Measurements from ENCODE around the gene TNRC6C. TPM values are rescaled to one million over a fixed set of nuclear protein-coding genes. Genes with fewer than 3 reads are reported as not detected.

TNRC6C gene
- total and polyA plus RNA-seq, 7 donors, result 1.2 to 22.4 (median 11.4) TPM

GRCh38 chr17:77929180-77929564 is 29.3 kb upstream of the TNRC6C start:
- Histone ChIP-seq H3K36me3 (ENCODE audit: insufficient read depth in 1 of 2, low read depth in 1 of 2) (no peaks in the 10 kb centered on the region), H3K27ac (no peak overlapping the region), H3K4me1 (no peaks in the 10 kb centered on the region), H3K4me3 (no peak overlapping the region), H3K27me3 (ENCODE audit: insufficient read depth in 3 of 3, low read length in 2 of 3) (peaks cover 0 to 15% (median 0%) of the 10 kb centered on the region in 3 donors), H3K9me3 (no peaks in the 10 kb centered on the region)
- WGBS, 3 donors, result 67 to 91% (median 85%) methylated on average over 6 of the region's 6 CpGs
- no peak for DNase-seq
- no peak for ATAC-seq
- TF ChIP-seq, protein P1, sequence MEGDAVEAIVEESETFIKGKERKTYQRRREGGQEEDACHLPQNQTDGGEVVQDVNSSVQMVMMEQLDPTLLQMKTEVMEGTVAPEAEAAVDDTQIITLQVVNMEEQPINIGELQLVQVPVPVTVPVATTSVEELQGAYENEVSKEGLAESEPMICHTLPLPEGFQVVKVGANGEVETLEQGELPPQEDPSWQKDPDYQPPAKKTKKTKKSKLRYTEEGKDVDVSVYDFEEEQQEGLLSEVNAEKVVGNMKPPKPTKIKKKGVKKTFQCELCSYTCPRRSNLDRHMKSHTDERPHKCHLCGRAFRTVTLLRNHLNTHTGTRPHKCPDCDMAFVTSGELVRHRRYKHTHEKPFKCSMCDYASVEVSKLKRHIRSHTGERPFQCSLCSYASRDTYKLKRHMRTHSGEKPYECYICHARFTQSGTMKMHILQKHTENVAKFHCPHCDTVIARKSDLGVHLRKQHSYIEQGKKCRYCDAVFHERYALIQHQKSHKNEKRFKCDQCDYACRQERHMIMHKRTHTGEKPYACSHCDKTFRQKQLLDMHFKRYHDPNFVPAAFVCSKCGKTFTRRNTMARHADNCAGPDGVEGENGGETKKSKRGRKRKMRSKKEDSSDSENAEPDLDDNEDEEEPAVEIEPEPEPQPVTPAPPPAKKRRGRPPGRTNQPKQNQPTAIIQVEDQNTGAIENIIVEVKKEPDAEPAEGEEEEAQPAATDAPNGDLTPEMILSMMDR (IDR thresholded peaks at IDR 0.05), result no peak
- intact Hi-C loops (cut with DNase I), result no loop called here

- Histone ChIP-seq H3K36me3 (ENCODE audit: insufficient read depth in 1 of 2, low read depth in 1 of 2) (no peaks in the 10 kb centered on the region), H3K9me3 (no peaks in the 10 kb centered on the region), H3K4me3 (no peak overlapping the region), H3K4me1 (no peaks in the 10 kb centered on the region), H3K27ac (no peak overlapping the region), H3K27me3 (ENCODE audit: insufficient read depth in 3 of 3, low read length in 2 of 3) (peaks cover 0 to 7% (median 0%) of the 10 kb centered on the region in 3 donors)
- intact Hi-C loops (cut with DNase I), result no loop called here
- TF ChIP-seq, protein P1 (IDR thresholded peaks at IDR 0.05), result no peak
- DNase-seq (no peak), ATAC-seq (no peak)
- WGBS, 3 donors, result 83 to 88% (median 88%) methylated on average over 13 to 14 of the region's 14 CpGs
Observed at GRCh38 chr17:77929871-77930436, 28.5 kb upstream of the TNRC6C start.

DNA sequence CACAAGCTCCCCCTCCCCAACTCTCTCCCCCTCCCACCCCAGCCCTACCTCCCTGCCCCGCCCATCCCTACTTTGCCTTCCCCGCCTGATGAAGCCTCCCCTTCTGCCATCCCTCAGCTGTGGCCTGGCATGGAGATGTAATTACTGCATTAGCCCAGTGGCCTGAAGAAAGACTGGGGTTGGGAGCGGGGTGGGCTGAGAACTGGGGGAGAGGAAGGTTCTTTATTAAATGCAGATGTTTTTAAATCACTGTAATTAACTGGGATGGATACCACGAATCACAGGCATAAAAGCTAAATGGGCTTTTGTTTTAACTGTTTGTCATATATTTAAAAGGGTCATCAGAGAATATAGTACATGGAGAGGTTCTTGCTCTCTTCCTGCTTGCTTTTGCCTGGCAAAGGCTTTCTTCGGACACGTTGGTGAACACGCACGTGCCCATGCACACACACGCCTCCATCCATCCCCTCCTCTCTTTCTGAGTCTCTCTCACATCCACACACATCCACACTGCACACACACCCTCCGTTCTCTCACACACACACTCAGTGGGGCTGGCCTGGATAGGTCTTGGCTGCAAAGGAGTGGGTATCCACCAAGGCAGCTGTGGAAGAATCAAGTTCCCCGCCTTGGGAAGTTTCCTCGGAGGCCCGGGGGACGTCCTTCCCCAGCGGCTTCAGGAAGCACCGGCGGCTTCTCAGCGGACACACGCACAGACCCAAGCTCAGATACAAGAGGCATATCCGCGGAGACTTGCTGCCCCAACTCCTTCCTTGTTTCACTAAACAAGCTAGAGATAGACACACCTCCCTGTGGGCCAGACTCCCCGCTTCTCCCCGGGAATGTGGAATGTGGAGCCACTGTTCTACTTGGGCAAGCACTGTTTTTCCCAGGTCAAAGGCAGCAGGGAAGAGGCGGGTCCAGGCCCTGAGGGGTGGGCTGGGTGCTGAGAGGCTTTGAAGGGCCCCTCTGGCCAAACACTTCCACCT is 27.4 kb upstream of the TNRC6C start:
- 57 to 66% (median 65%) methylated on average over 22 to 24 of the region's 24 CpGs for WGBS, 3 donors
- ATAC-seq (no peak), DNase-seq (no peak)
- peaks cover 0 to 4% (median 0%) of the 10 kb centered on the region in 3 donors for H3K27me3 ChIP-seq (ENCODE audit: insufficient read depth in 3 of 3, low read length in 2 of 3)
- intact Hi-C loops (cut with DNase I), result no loop called here
- no peak overlapping the region for H3K27ac ChIP-seq
- TF ChIP-seq, protein P1 (IDR thresholded peaks at IDR 0.05), result no peak
- no peaks in the 10 kb centered on the region for H3K9me3 ChIP-seq
- no peaks in the 10 kb centered on the region for H3K4me1 ChIP-seq
- no peaks in the 10 kb centered on the region for H3K36me3 ChIP-seq (ENCODE audit: insufficient read depth in 1 of 2, low read depth in 1 of 2)
- no peak overlapping the region for H3K4me3 ChIP-seq

- no peak overlapping the region for H3K27ac ChIP-seq
- no peak for DNase-seq
- H3K27me3 ChIP-seq (ENCODE audit: insufficient read depth in 3 of 3, low read length in 2 of 3), result peaks cover 0 to 4% (median 0%) of the 10 kb centered on the region in 3 donors
- no peaks in the 10 kb centered on the region for H3K9me3 ChIP-seq
- intact Hi-C loops (cut with DNase I), result no loop called here
- H3K4me1 ChIP-seq, result no peaks in the 10 kb centered on the region
- ATAC-seq, result no peak
- H3K36me3 ChIP-seq (ENCODE audit: insufficient read depth in 1 of 2, low read depth in 1 of 2), result no peaks in the 10 kb centered on the region
- H3K4me3 ChIP-seq, result no peak overlapping the region
- WGBS, 3 donors, result 84 to 89% (median 86%) methylated on average over 6 of the region's 6 CpGs
- TF ChIP-seq, protein P1 (IDR thresholded peaks at IDR 0.05), result no peak
Observed at GRCh38 chr17:77933777-77934398, 24.6 kb upstream of the TNRC6C start.

Data from psoas muscle (tissue), 8 donors.